Endodermal cell (in vitro differentiated cells): ENCODE results near the gene CFAP77. TPM values are rescaled to one million over a fixed set of nuclear protein-coding genes. Genes with fewer than 3 reads are reported as not detected.

Source experiments
- DNase-seq: peaks from one replicate; pipeline ENCODE4 v3.0.0-alpha.2; 2017
- H3K27ac ChIP-seq: 2 replicates; pipeline ENCODE4 v1.5.1; 2013; ENCODE audit warnings: mild to moderate bottlenecking, low read depth, low read length, moderate library complexity
- H3K27me3 ChIP-seq: 2 replicates; pipeline ENCODE4 v1.6.1; 2013; ENCODE audit warnings: mild to moderate bottlenecking, low read length, moderate library complexity; ENCODE audit not compliant: insufficient read depth, control insufficient read depth, poor library complexity, severe bottlenecking
- H3K36me3 ChIP-seq: 2 replicates; pipeline ENCODE4 v1.7.0; 2013; ENCODE audit warnings: mild to moderate bottlenecking, low read length, moderate library complexity; ENCODE audit not compliant: control insufficient read depth, insufficient read depth
- H3K4me1 ChIP-seq: one replicate; pipeline ENCODE4 v1.7.0; 2013; ENCODE audit warnings: low read length; ENCODE audit not compliant: control insufficient read depth, insufficient read depth
- H3K4me3 ChIP-seq: 2 replicates; pipeline ENCODE4 v1.5.1; 2013; ENCODE audit warnings: mild to moderate bottlenecking, low read length, moderate library complexity
- H3K9ac ChIP-seq: 2 replicates; pipeline ENCODE4 v1.6.1; 2013; ENCODE audit warnings: mild to moderate bottlenecking, low read length, moderate library complexity; ENCODE audit not compliant: poor library complexity, severe bottlenecking; ENCODE audit errors: extremely low read depth
- H3K9me3 ChIP-seq: 2 replicates; pipeline ENCODE4 v1.6.1; 2013; ENCODE audit warnings: mild to moderate bottlenecking, low read length, moderate library complexity; ENCODE audit not compliant: control insufficient read depth
- H3K27ac Mint-ChIP-seq: 2 replicates; pipeline ENCODE4 v1.8.0; 2020; ENCODE audit warnings: mixed read lengths
- H3K27me3 Mint-ChIP-seq: 2 replicates; pipeline ENCODE4 v1.8.0; 2021; ENCODE audit warnings: mild to moderate bottlenecking, mixed read lengths; ENCODE audit not compliant: insufficient read depth
- H3K36me3 Mint-ChIP-seq: 2 replicates; pipeline ENCODE4 v1.8.0; 2020; ENCODE audit warnings: low read depth, mixed read lengths
- H3K4me1 Mint-ChIP-seq: 2 replicates; pipeline ENCODE4 v1.8.0; 2020; ENCODE audit warnings: mixed read lengths
- H3K4me3 Mint-ChIP-seq: 2 replicates; pipeline ENCODE4 v1.8.0; 2020; ENCODE audit warnings: mild to moderate bottlenecking, moderate library complexity, mixed read lengths
- H3K9me3 Mint-ChIP-seq: 2 replicates; pipeline ENCODE4 v1.8.0; 2020; ENCODE audit warnings: mild to moderate bottlenecking, mixed read lengths
- WGBS, 2 experiments: methylation state at CpG; one replicate each; pipeline versions ENCODE4 v1.1.5 to v1.1.7; 2013; ENCODE audit warnings: missing lambda C conversion rate in 2 of 2, mixed read lengths in 1 of 2; ENCODE audit not compliant: insufficient coverage in 1 of 2, insufficient read length in 1 of 2; 5-methylcytosine and 5-hydroxymethylcytosine counted together
- total RNA-seq, 2 donors: library from RNA; stranded (reverse); fragmentation: NEBNext Ultra II Directional in 1 of 2; extraction: Animal tissue kit (Norgen Biotek cat#: 25700) in 1 of 2; gene quantifications; 2 replicates in 1 of 2; 3 replicates in 1 of 2; pipeline ENCODE4 v1.2.1, GENCODE V29; 2021
- TF ChIP-seq, protein P1 (sequence below): fragments of 200-600 bp; sonication (generic); conservative IDR thresholded peaks from 2 replicates; pipeline ENCODE4 v1.5.0; 2021; ENCODE audit warnings: antibody characterized with exemption, mild to moderate bottlenecking

CFAP77 gene
- total RNA-seq, 2 donors from 2014 or later, result 1.7 to 2.2 TPM

DNA sequence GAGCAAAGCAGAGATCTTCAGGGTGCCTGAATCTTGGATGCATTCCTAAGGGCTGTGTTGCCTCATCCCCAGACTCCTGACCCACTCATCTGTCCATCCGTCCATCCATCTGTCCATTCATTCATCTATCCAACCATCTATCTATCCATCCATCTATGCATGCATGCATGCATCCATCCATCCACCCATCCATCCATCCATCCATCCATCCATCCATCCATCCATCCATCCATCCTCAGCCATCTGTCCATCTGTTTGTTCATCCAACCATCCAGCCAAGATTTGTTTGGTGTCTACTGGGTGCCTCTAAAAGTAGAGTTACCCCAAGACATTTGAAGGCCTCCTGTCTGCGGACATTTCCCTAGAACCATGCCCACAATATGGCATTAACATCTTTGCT is 144.7 kb downstream of the CFAP77 start:
- 92 to 100% methylated on average over 2 of the region's 2 CpGs for WGBS, 2 experiments
- H3K27ac ChIP-seq, result no peak overlapping the region
- H3K4me1 Mint-ChIP-seq, result peaks cover 14% of the 10 kb centered on the region
- H3K36me3 ChIP-seq, result no peaks in the 10 kb centered on the region
- H3K27ac Mint-ChIP-seq, result no peak overlapping the region
- TF ChIP-seq, protein P1, sequence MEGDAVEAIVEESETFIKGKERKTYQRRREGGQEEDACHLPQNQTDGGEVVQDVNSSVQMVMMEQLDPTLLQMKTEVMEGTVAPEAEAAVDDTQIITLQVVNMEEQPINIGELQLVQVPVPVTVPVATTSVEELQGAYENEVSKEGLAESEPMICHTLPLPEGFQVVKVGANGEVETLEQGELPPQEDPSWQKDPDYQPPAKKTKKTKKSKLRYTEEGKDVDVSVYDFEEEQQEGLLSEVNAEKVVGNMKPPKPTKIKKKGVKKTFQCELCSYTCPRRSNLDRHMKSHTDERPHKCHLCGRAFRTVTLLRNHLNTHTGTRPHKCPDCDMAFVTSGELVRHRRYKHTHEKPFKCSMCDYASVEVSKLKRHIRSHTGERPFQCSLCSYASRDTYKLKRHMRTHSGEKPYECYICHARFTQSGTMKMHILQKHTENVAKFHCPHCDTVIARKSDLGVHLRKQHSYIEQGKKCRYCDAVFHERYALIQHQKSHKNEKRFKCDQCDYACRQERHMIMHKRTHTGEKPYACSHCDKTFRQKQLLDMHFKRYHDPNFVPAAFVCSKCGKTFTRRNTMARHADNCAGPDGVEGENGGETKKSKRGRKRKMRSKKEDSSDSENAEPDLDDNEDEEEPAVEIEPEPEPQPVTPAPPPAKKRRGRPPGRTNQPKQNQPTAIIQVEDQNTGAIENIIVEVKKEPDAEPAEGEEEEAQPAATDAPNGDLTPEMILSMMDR, result no peak
- H3K4me3 ChIP-seq, result no peak overlapping the region
- peaks cover 12% of the 10 kb centered on the region for H3K27me3 Mint-ChIP-seq
- H3K9me3 Mint-ChIP-seq, result peaks cover 11% of the 10 kb centered on the region
- H3K4me3 Mint-ChIP-seq, result no peak overlapping the region
- no peaks in the 10 kb centered on the region for H3K27me3 ChIP-seq
- no peak for DNase-seq
- no peak overlapping the region for H3K9ac ChIP-seq
- H3K4me1 ChIP-seq, result no peaks in the 10 kb centered on the region
- H3K36me3 Mint-ChIP-seq, result peaks cover 7% of the 10 kb centered on the region
- peaks cover 7% of the 10 kb centered on the region for H3K9me3 ChIP-seq

DNA sequence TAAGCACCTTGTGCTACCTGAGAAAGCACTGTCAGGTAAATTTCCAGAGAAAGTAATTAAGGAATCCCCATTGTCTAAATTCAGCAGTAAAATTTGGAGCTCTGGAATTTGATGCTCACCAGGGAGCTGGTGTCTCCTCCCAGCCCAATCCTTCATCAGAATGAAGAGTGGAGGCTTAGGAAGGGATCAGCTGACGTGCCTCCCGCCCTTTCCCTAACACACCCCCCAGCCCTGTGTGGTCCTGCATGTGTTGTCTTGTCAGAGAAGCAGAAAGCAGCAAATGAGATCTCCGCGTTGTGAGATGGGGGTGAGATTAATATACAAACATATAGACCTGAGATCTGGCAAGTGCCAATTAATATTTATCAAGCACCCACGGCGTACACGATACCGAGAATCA is 145.5 kb downstream of the CFAP77 start:
- Mint-ChIP-seq H3K9me3 (peaks cover 16% of the 10 kb centered on the region), H3K36me3 (peaks cover 7% of the 10 kb centered on the region), H3K4me1 (peaks cover 12% of the 10 kb centered on the region), H3K27me3 (peaks cover 12% of the 10 kb centered on the region), H3K4me3 (no peak overlapping the region), H3K27ac (no peak overlapping the region)
- TF ChIP-seq, protein P1, result no peak
- H3K4me3 ChIP-seq, result no peak overlapping the region
- no peak for DNase-seq
- no peak overlapping the region for H3K9ac ChIP-seq
- WGBS, 2 experiments, result 88 to 90% methylated on average over 4 to 8 of the region's 8 CpGs
- H3K4me1 ChIP-seq, result no peaks in the 10 kb centered on the region
- H3K27ac ChIP-seq, result no peak overlapping the region
- H3K27me3 ChIP-seq, result no peaks in the 10 kb centered on the region
- H3K9me3 ChIP-seq, result peaks cover 8% of the 10 kb centered on the region
- no peaks in the 10 kb centered on the region for H3K36me3 ChIP-seq

DNA sequence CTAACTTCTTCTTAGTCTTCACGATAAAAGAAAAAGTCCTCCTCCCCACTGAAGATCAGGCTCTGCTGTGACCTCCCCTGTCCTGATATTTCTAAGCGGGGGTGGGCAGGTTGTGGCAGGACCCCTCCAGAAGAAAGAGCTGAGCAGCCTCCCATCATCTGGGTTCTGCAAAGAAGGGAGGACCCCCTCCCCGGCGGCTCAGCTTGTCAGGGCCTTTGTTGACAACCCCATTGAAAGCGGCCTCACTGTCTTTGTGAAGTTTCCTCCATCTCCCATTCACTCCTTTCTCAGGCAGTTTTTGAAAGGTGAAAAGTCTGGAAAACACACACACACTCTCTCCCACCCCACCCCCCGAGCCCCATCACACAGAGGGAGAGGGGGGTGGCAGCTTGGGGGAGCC is 146.2 kb downstream of the CFAP77 start:
- Mint-ChIP-seq H3K36me3 (peaks cover 7% of the 10 kb centered on the region), H3K27me3 (peaks cover 11% of the 10 kb centered on the region), H3K27ac (no peak overlapping the region), H3K4me1 (peaks cover 12% of the 10 kb centered on the region), H3K4me3 (no peak overlapping the region), H3K9me3 (peaks cover 16% of the 10 kb centered on the region)
- WGBS, 2 experiments, result 66 to 71% methylated on average over 3 to 5 of the region's 6 CpGs
- H3K27me3 ChIP-seq, result no peaks in the 10 kb centered on the region
- no peak for DNase-seq
- H3K36me3 ChIP-seq, result no peaks in the 10 kb centered on the region
- TF ChIP-seq, protein P1, result no peak
- H3K4me3 ChIP-seq, result no peak overlapping the region
- no peak overlapping the region for H3K9ac ChIP-seq
- peaks cover 8% of the 10 kb centered on the region for H3K9me3 ChIP-seq
- H3K27ac ChIP-seq, result peak overlapping the region; percentile 81
- no peaks in the 10 kb centered on the region for H3K4me1 ChIP-seq
